ENCODE data around the gene LHCGR. TPM values are rescaled to one million over a fixed set of nuclear protein-coding genes. Genes with fewer than 3 reads are reported as not detected.

The LHCGR gene
- total and polyA plus RNA-seq, 8 donors, result 0.25 to 0.92 (median 0.43) TPM; not detected in 5

DNA sequence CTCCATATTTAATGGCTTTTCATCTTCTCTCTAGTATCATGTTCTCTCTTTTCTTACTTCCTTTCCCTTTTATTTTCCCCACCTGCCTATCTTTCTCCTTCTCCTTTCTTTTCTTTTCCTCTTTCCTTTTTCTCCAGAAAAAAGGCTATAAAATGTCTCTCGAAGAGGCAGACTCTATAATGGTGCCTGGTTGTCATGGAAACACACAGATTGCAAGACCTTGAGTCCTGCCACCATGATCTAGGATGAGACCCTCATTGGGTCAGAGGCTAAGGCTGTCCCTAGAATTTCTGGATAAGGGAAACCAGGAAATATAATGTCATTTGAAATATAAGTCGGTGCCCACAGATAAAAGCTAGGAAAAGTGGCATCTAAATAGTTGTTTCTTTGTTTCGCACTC is 36.5 kb upstream of the LHCGR start:
- Histone ChIP-seq H3K4me3 (no peak overlapping the region), H3K27me3 (no peaks in the 10 kb centered on the region), H3K9me3 (no peaks in the 10 kb centered on the region), H3K36me3 (no peaks in the 10 kb centered on the region), H3K27ac (no peak overlapping the region), H3K4me1 (no peaks in the 10 kb centered on the region)
- intact Hi-C loops (cut with DNase I; ENCODE audit: low total_unique reads), result no loop called here
- WGBS, 5 donors, result 73 to 79% (median 75%) methylated on average over 3 of the region's 3 CpGs
- no peak for DNase-seq
- TF ChIP-seq CTCF (IDR thresholded peaks at IDR 0.05) (no peak), EP300 (IDR thresholded peaks at IDR 0.05) (no peak), POLR2A (IDR thresholded peaks at IDR 0.05) (no peak), POLR2AphosphoS5 (IDR thresholded peaks at IDR 0.05) (no peak)

DNA sequence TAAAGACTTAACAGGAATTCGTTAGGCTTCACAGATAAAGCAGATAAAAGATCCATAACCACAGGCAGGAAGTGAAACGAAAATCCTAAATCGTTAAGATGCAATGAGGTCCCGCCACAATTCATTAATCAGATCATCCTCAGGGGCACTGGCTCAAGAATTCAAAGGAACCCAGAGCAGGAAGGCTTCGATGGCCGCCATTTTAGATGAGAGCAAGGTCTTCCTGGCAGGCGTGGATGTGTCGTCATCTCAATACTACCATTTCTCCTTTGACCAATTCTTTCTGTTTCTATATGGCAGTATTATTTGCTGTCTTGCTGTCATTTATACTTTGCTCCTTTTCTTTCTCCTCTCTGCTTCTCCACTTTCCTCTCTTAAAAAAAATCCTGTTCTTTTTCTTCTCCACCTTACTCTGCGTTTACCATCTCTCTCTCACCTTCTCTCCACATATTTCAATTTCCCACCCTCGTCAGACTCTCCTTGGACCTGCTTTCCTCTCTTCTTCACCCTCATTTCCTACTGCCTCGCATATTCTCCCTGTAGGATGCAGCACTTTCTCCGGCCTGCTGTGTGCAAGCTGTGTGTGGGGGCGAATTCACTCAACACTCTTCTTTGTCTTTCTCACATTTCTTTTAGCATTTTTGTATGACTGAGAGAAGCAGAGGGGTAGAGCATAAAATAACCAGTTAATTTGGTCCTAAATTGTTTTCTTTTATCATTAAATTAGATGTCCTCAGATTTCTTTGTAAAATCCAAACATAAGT is 35.1 kb upstream of the LHCGR start:
- no peaks in the 10 kb centered on the region for H3K9me3 ChIP-seq
- TF ChIP-seq CTCF (IDR thresholded peaks at IDR 0.05), result no peak
- TF ChIP-seq EP300 (IDR thresholded peaks at IDR 0.05), result no peak
- TF ChIP-seq POLR2AphosphoS5 (IDR thresholded peaks at IDR 0.05), result no peak
- no peak for TF ChIP-seq POLR2A (IDR thresholded peaks at IDR 0.05)
- no peak overlapping the region for H3K27ac ChIP-seq
- no peak for DNase-seq
- H3K4me1 ChIP-seq, result no peaks in the 10 kb centered on the region
- intact Hi-C loops (cut with DNase I; ENCODE audit: low total_unique reads), result no loop called here
- no peaks in the 10 kb centered on the region for H3K27me3 ChIP-seq
- H3K4me3 ChIP-seq, result no peak overlapping the region
- H3K36me3 ChIP-seq, result no peaks in the 10 kb centered on the region
- whole genome bisulfite sequencing, 5 donors, result 73 to 80% (median 77%) methylated on average over 13 of the region's 13 CpGs

- 73 to 80% (median 79%) methylated on average over 8 of the region's 8 CpGs for WGBS, 5 donors
- intact Hi-C loops (cut with DNase I; ENCODE audit: low total_unique reads), result no loop called here
Measured at GRCh38 chr2:48787580-48787979, 32.1 kb upstream of the LHCGR start.

DNA sequence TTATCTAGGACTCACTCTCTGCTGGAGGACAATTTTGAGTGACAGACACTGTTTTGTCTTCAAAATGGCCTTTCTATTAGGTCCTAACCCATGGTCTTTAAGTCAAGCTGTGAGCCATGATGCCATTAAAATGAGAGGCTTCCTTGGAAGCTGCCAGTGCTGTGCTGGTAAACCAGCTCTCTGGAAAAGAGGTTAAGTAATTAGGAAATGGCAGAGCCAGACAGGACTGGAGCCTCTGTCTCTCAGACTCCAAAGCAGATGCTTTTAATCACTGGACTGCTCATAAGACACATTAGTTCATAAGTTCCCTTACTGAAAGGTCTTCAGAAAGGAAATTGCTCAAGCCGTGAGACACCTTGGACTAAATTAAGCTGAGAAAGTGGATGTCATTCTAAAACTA is 25.8 kb upstream of the LHCGR start:
- Histone ChIP-seq H3K27ac (no peak overlapping the region), H3K36me3 (no peaks in the 10 kb centered on the region), H3K4me1 (no peaks in the 10 kb centered on the region), H3K9me3 (peaks cover 0 to 4% (median 0%) of the 10 kb centered on the region in 4 donors), H3K27me3 (no peaks in the 10 kb centered on the region), H3K4me3 (no peak overlapping the region)
- intact Hi-C loops (cut with DNase I; ENCODE audit: low total_unique reads), result no loop called here
- WGBS, 5 donors, result 79 to 100% (median 95%) methylated on average over 1 of the region's 1 CpG
- no peak for TF ChIP-seq POLR2A (IDR thresholded peaks at IDR 0.05)
- no peak for TF ChIP-seq EP300 (IDR thresholded peaks at IDR 0.05)
- TF ChIP-seq POLR2AphosphoS5 (IDR thresholded peaks at IDR 0.05), result no peak
- no peak for TF ChIP-seq CTCF (IDR thresholded peaks at IDR 0.05)
- no peak for DNase-seq

More at GRCh38 chr2:48787580-48787979, 32.1 kb upstream of the LHCGR start:
- peaks cover 0 to 4% (median 0%) of the 10 kb centered on the region in 4 donors for H3K9me3 ChIP-seq
- DNase-seq, result no peak
- no peaks in the 10 kb centered on the region for H3K27me3 ChIP-seq
- no peaks in the 10 kb centered on the region for H3K36me3 ChIP-seq
- no peaks in the 10 kb centered on the region for H3K4me1 ChIP-seq
- no peak overlapping the region for H3K4me3 ChIP-seq
- H3K27ac ChIP-seq, result no peak overlapping the region
- TF ChIP-seq CTCF (IDR thresholded peaks at IDR 0.05), result no peak
- TF ChIP-seq POLR2AphosphoS5 (IDR thresholded peaks at IDR 0.05), result no peak
- TF ChIP-seq POLR2A (IDR thresholded peaks at IDR 0.05), result no peak

Data from stomach (tissue), 9 donors.